CD4-positive, alpha-beta T cell (primary cell): Measurements from ENCODE around the gene CHIA. TPM values are rescaled to one million over a fixed set of nuclear protein-coding genes. Genes with fewer than 3 reads are reported as not detected.
A peak's percentile ranks its signal among the peaks of the same experiment; 100 is the strongest.

ENCODE experiments used
- ATAC-seq: fragments of 200-7000 bp; cut with Tn5 transposase; one replicate; pipeline ENCODE4 v1.10.0; 2022; ENCODE audit warnings: mild to moderate bottlenecking; ENCODE audit not compliant: poor library complexity
- CTCF ChIA-PET: fragments of 350-600 bp; sonication (Branson Sonifier 250); formaldehyde crosslinking; loops from one replicate; lab custom pipeline; 2021; ENCODE audit warnings: antibody characterized with exemption, inconsistent platforms; lab: Charles Lee
- POLR2A ChIA-PET: fragments of 350-600 bp; sonication (Branson Sonifier 250); formaldehyde crosslinking; loops from one replicate; lab custom pipeline; 2021; ENCODE audit warnings: antibody characterized with exemption, inconsistent platforms; lab: Charles Lee
- DNase-seq, 14 experiments: peaks; one replicate each; pipeline ENCODE4 v3.0.0-alpha.2; 2013 to 2020; ENCODE audit warnings: mixed read lengths in 2 of 14
- H3K27ac ChIP-seq, 2 donors: one replicate each; pipeline versions ENCODE4 v1.5.1 to v1.7.0; 2013; ENCODE audit warnings: low read length in 2 of 2, low read depth in 1 of 2, mild to moderate bottlenecking in 1 of 2
- H3K27me3 ChIP-seq, 2 experiments: 1 replicate in 1 of 2; 2 replicates in 1 of 2; pipeline versions ENCODE4 v1.6.1 to v1.7.0; 2013; ENCODE audit warnings: low read length in 2 of 2, control low read depth in 1 of 2, mild to moderate bottlenecking in 1 of 2, moderate library complexity in 1 of 2; ENCODE audit not compliant: insufficient read depth in 2 of 2, control insufficient read depth in 1 of 2
- H3K36me3 ChIP-seq: one replicate; pipeline ENCODE4 v1.6.1; 2013; ENCODE audit warnings: low read length, control low read depth; ENCODE audit not compliant: insufficient read depth
- H3K4me1 ChIP-seq: one replicate; pipeline ENCODE4 v1.6.1; 2013; ENCODE audit warnings: low read length, control low read depth; ENCODE audit not compliant: insufficient read depth
- H3K4me3 ChIP-seq: one replicate; pipeline ENCODE4 v1.5.1; 2013; ENCODE audit warnings: mild to moderate bottlenecking, low read length, moderate library complexity
- H3K9me3 ChIP-seq, 2 experiments: 1 replicate in 1 of 2; 2 replicates in 1 of 2; pipeline versions ENCODE4 v1.6.1 to v1.7.0; 2013; ENCODE audit warnings: low read length in 2 of 2, mild to moderate bottlenecking in 2 of 2, control low read depth in 1 of 2, moderate library complexity in 1 of 2; ENCODE audit not compliant: control insufficient read depth in 1 of 2, insufficient read depth in 1 of 2
- H3K27ac Mint-ChIP-seq: one replicate; pipeline ENCODE4 v1.8.0; 2020; ENCODE audit warnings: mixed read lengths
- H3K27me3 Mint-ChIP-seq: one replicate; pipeline ENCODE4 v1.8.0; 2021; ENCODE audit warnings: mixed read lengths
- H3K36me3 Mint-ChIP-seq: one replicate; pipeline ENCODE4 v1.8.0; 2021; ENCODE audit warnings: low read depth, mixed read lengths
- H3K4me1 Mint-ChIP-seq: one replicate; pipeline ENCODE4 v1.8.0; 2021; ENCODE audit warnings: low read depth, mixed read lengths
- H3K4me3 Mint-ChIP-seq: one replicate; pipeline ENCODE4 v1.8.0; 2020; ENCODE audit warnings: mild to moderate bottlenecking, mixed read lengths
- H3K9me3 Mint-ChIP-seq: one replicate; pipeline ENCODE4 v1.8.0; 2020; ENCODE audit warnings: mixed read lengths
- CTCF ChIP-seq: fragments of 200-600 bp; IDR thresholded peaks from one replicate; pipeline ENCODE4 v1.8.0; 2022; ENCODE audit warnings: antibody characterized with exemption, mild to moderate bottlenecking
- intact Hi-C, 2 experiments: fragments of 100-400 bp; cut with DNase I in 1 of 2; cut with micrococcal nuclease in 1 of 2; formaldehyde crosslinking; loops; one replicate each; pipeline versions ENCODE4 v1.15.1 to v1.9.0; 2023 to 2025; cut with DNase I, micrococcal nuclease
- total RNA-seq, 174 experiments: library from RNA in 2 of 174; stranded (reverse) in 2 of 174; gene quantifications; one replicate each; pipeline ENCODE4 v1.2.3 and lab custom pipeline; 2021 to 2026

Gene CHIA
- total RNA-seq, 2 experiments from 2014 or later = not detected

GRCh38 chr1:111275079-111275478 lies 15.6 kb upstream of the CHIA start:
- peaks cover 16% of the 10 kb centered on the region for H3K4me1 Mint-ChIP-seq
- no peak overlapping the region for H3K4me3 Mint-ChIP-seq
- no peaks in the 10 kb centered on the region for H3K9me3 Mint-ChIP-seq
- POLR2A ChIA-PET = no interaction called here
- no peak for TF ChIP-seq CTCF
- H3K27ac ChIP-seq = no peak overlapping the region
- H3K4me3 ChIP-seq = no peak overlapping the region
- CTCF ChIA-PET = interaction anchor here (1.0 to 1.5 kb wide), 3 partner anchors 17 to 46 kb away, joined by 3 to 4 read pairs (median 4); no protein-coding TSS in a partner anchor
- peaks cover 0 to 12% of the 10 kb centered on the region in 2 experiments for H3K9me3 ChIP-seq
- DNase-seq = peak in 1 of 14 experiments; percentile 4
- intact Hi-C loops = no loop called here
- H3K27me3 Mint-ChIP-seq = peaks cover 26% of the 10 kb centered on the region
- peaks cover 17% of the 10 kb centered on the region for H3K4me1 ChIP-seq
- peaks cover 20 to 21% of the 10 kb centered on the region in 2 experiments for H3K27me3 ChIP-seq
- H3K27ac Mint-ChIP-seq = no peak overlapping the region
- ATAC-seq = no peak
- H3K36me3 ChIP-seq = no peaks in the 10 kb centered on the region
- no peaks in the 10 kb centered on the region for H3K36me3 Mint-ChIP-seq

GRCh38 chr1:111275780-111276433 lies 14.7 kb upstream of the CHIA start:
- Mint-ChIP-seq H3K27me3 (peaks cover 19% of the 10 kb centered on the region), H3K27ac (no peak overlapping the region), H3K4me1 (peaks cover 15% of the 10 kb centered on the region), H3K9me3 (no peaks in the 10 kb centered on the region), H3K36me3 (no peaks in the 10 kb centered on the region), H3K4me3 (no peak overlapping the region)
- CTCF ChIA-PET = no interaction called here
- no peak overlapping the region for H3K27ac ChIP-seq
- peaks cover 12 to 13% of the 10 kb centered on the region in 2 experiments for H3K27me3 ChIP-seq
- POLR2A ChIA-PET = no interaction called here
- H3K4me3 ChIP-seq = no peak overlapping the region
- H3K36me3 ChIP-seq = no peaks in the 10 kb centered on the region
- no peak for TF ChIP-seq CTCF
- peaks cover 11% of the 10 kb centered on the region for H3K4me1 ChIP-seq
- intact Hi-C loops = no loop called here
- ATAC-seq (no peak), DNase-seq (no peak)
- H3K9me3 ChIP-seq = peaks cover 0 to 5% of the 10 kb centered on the region in 2 experiments

DNA sequence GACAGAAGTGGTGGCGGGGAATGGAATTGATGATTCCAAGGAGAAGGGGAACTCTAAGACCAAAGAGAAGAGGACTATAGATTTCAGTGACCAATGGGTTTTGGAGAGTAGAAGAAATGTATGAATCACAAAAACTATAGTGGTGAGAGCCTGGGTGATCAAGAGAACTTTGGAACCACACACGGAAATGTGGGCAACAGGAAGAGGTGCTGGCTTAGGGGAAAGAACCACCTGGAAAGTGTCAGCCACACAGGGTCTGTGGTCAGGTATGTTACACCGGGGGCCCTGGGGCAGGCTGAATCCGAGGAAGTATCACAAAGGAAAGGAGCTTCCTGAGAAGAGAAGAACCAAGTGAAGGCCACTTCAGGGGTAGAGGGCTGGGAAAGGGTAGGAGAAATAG lies 11.5 kb upstream of the CHIA start:
- DNase-seq = no peak
- ATAC-seq = no peak
- TF ChIP-seq CTCF = no peak
- H3K27me3 ChIP-seq = no peaks in the 10 kb centered on the region
- Mint-ChIP-seq H3K27me3 (no peaks in the 10 kb centered on the region), H3K27ac (no peak overlapping the region), H3K4me3 (no peak overlapping the region), H3K9me3 (no peaks in the 10 kb centered on the region), H3K4me1 (peaks cover 7% of the 10 kb centered on the region), H3K36me3 (no peaks in the 10 kb centered on the region)
- peaks cover 3% of the 10 kb centered on the region for H3K4me1 ChIP-seq
- no peak overlapping the region for H3K27ac ChIP-seq
- ChIA-PET POLR2A (no interaction called here), CTCF (no interaction called here)
- intact Hi-C loops = no loop called here
- no peaks in the 10 kb centered on the region for H3K9me3 ChIP-seq
- H3K4me3 ChIP-seq = no peak overlapping the region
- H3K36me3 ChIP-seq = no peaks in the 10 kb centered on the region
